Measurements from ENCODE around the gene SRPRB.

- no peak for TF ChIP-seq CTCF (IDR thresholded peaks at IDR 0.05)
- TF ChIP-seq POLR2AphosphoS5 (IDR thresholded peaks at IDR 0.05; ENCODE audit: low read depth, low read length): no peak
- TF ChIP-seq TCF7L2 (IDR thresholded peaks at IDR 0.05; ENCODE audit: low read depth, low read length): no peak
- TF ChIP-seq REST (IDR thresholded peaks at IDR 0.05; ENCODE audit: insufficient read depth in 1 of 2, low read depth in 2 of 2, low read length in 1 of 2): no peak
Observed at GRCh38 chr3:133851931-133852330, 46.3 kb downstream of the SRPRB start.

Data from Panc1 (cell line).